ENCODE data around the gene HES3. TPM values are rescaled to one million over a fixed set of nuclear protein-coding genes. Genes with fewer than 3 reads are reported as not detected.

The HES3 gene
- total and polyA plus RNA-seq, 9 donors, result not detected

- no peaks in the 10 kb centered on the region for H3K9me3 ChIP-seq (replicated peaks; ENCODE audit: control insufficient read depth, low read depth, low read length)
- 61% methylated on average over 15 of the region's 19 CpGs for WGBS (ENCODE audit: insufficient coverage)
- peaks cover 46% of the 10 kb centered on the region for H3K4me1 ChIP-seq (ENCODE audit: control insufficient read depth, insufficient read depth, low read length)
- no peak for DNase-seq
- H3K27ac ChIP-seq (ENCODE audit: low read length), result peak overlapping the region; percentile 3
- H3K4me3 ChIP-seq (ENCODE audit: low read length), result peak overlapping the region; percentile 49
- peaks cover 33% of the 10 kb centered on the region for H3K27me3 ChIP-seq (ENCODE audit: control insufficient read depth, insufficient read depth, low read length)
- peaks cover 14% of the 10 kb centered on the region for H3K36me3 ChIP-seq (ENCODE audit: control insufficient read depth, insufficient read depth, low read length)
Observed at GRCh38 chr1:6207075-6207885, 36.7 kb upstream of the HES3 start.

- 68% methylated on average over 7 of the region's 10 CpGs for WGBS (ENCODE audit: insufficient coverage)
- H3K36me3 ChIP-seq (ENCODE audit: control insufficient read depth, insufficient read depth, low read length), result peaks cover 18% of the 10 kb centered on the region
- H3K27me3 ChIP-seq (ENCODE audit: control insufficient read depth, insufficient read depth, low read length), result peaks cover 33% of the 10 kb centered on the region
- no peak overlapping the region for H3K27ac ChIP-seq (ENCODE audit: low read length)
- DNase-seq, result no peak
- no peaks in the 10 kb centered on the region for H3K9me3 ChIP-seq (replicated peaks; ENCODE audit: control insufficient read depth, low read depth, low read length)
- H3K4me1 ChIP-seq (ENCODE audit: control insufficient read depth, insufficient read depth, low read length), result peaks cover 46% of the 10 kb centered on the region
- no peak overlapping the region for H3K4me3 ChIP-seq (ENCODE audit: low read length)
Observed at GRCh38 chr1:6207921-6208320, 36.1 kb upstream of the HES3 start.

GRCh38 chr1:6208723-6209660, 35.0 kb upstream of the HES3 start:
- Histone ChIP-seq H3K27me3 (ENCODE audit: control insufficient read depth, insufficient read depth, low read length) (peaks cover 33% of the 10 kb centered on the region), H3K4me3 (ENCODE audit: low read length) (peak overlapping the region; percentile 28), H3K27ac (ENCODE audit: low read length) (no peak overlapping the region), H3K9me3 (replicated peaks; ENCODE audit: control insufficient read depth, low read depth, low read length) (no peaks in the 10 kb centered on the region), H3K36me3 (ENCODE audit: control insufficient read depth, insufficient read depth, low read length) (peaks cover 26% of the 10 kb centered on the region), H3K4me1 (ENCODE audit: control insufficient read depth, insufficient read depth, low read length) (peaks cover 46% of the 10 kb centered on the region)
- peak; percentile 66 for DNase-seq
- 4% methylated on average over 93 of the region's 99 CpGs for WGBS (ENCODE audit: insufficient coverage)

GRCh38 chr1:6209661-6210580, 34.1 kb upstream of the HES3 start:
- H3K27ac ChIP-seq (ENCODE audit: low read length), result no peak overlapping the region
- H3K27me3 ChIP-seq (ENCODE audit: control insufficient read depth, insufficient read depth, low read length), result peaks cover 33% of the 10 kb centered on the region
- peaks cover 27% of the 10 kb centered on the region for H3K36me3 ChIP-seq (ENCODE audit: control insufficient read depth, insufficient read depth, low read length)
- no peaks in the 10 kb centered on the region for H3K9me3 ChIP-seq (replicated peaks; ENCODE audit: control insufficient read depth, low read depth, low read length)
- H3K4me1 ChIP-seq (ENCODE audit: control insufficient read depth, insufficient read depth, low read length), result peaks cover 42% of the 10 kb centered on the region
- H3K4me3 ChIP-seq (ENCODE audit: low read length), result no peak overlapping the region
- DNase-seq, result no peak
- WGBS (ENCODE audit: insufficient coverage), result 86% methylated on average over 11 of the region's 17 CpGs

- no peak overlapping the region for H3K4me3 ChIP-seq (ENCODE audit: low read length)
- no peak for DNase-seq
- peaks cover 26% of the 10 kb centered on the region for H3K27me3 ChIP-seq (ENCODE audit: control insufficient read depth, insufficient read depth, low read length)
- no peak overlapping the region for H3K27ac ChIP-seq (ENCODE audit: low read length)
- H3K4me1 ChIP-seq (ENCODE audit: control insufficient read depth, insufficient read depth, low read length), result peaks cover 34% of the 10 kb centered on the region
- H3K9me3 ChIP-seq (replicated peaks; ENCODE audit: control insufficient read depth, low read depth, low read length), result no peaks in the 10 kb centered on the region
- WGBS (ENCODE audit: insufficient coverage), result 90% methylated on average over 22 of the region's 29 CpGs
- H3K36me3 ChIP-seq (ENCODE audit: control insufficient read depth, insufficient read depth, low read length), result peaks cover 31% of the 10 kb centered on the region
Observed at GRCh38 chr1:6210591-6211355, 33.2 kb upstream of the HES3 start.

- H3K36me3 ChIP-seq (ENCODE audit: control insufficient read depth, insufficient read depth, low read length), result peaks cover 31% of the 10 kb centered on the region
- DNase-seq, result no peak
- H3K27me3 ChIP-seq (ENCODE audit: control insufficient read depth, insufficient read depth, low read length), result peaks cover 16% of the 10 kb centered on the region
- H3K4me1 ChIP-seq (ENCODE audit: control insufficient read depth, insufficient read depth, low read length), result peaks cover 26% of the 10 kb centered on the region
- no peaks in the 10 kb centered on the region for H3K9me3 ChIP-seq (replicated peaks; ENCODE audit: control insufficient read depth, low read depth, low read length)
- no peak overlapping the region for H3K27ac ChIP-seq (ENCODE audit: low read length)
- WGBS (ENCODE audit: insufficient coverage), result 64% methylated on average over 6 of the region's 16 CpGs
- H3K4me3 ChIP-seq (ENCODE audit: low read length), result no peak overlapping the region
Observed at GRCh38 chr1:6211731-6212130, 32.2 kb upstream of the HES3 start.

GRCh38 chr1:6212193-6212959, 31.6 kb upstream of the HES3 start:
- Histone ChIP-seq H3K27me3 (ENCODE audit: control insufficient read depth, insufficient read depth, low read length) (peaks cover 10% of the 10 kb centered on the region), H3K4me3 (ENCODE audit: low read length) (no peak overlapping the region), H3K9me3 (replicated peaks; ENCODE audit: control insufficient read depth, low read depth, low read length) (no peaks in the 10 kb centered on the region), H3K36me3 (ENCODE audit: control insufficient read depth, insufficient read depth, low read length) (peaks cover 36% of the 10 kb centered on the region), H3K27ac (ENCODE audit: low read length) (no peak overlapping the region), H3K4me1 (ENCODE audit: control insufficient read depth, insufficient read depth, low read length) (peaks cover 21% of the 10 kb centered on the region)
- no peak for DNase-seq
- 86% methylated on average over 6 of the region's 20 CpGs for WGBS (ENCODE audit: insufficient coverage)

- Histone ChIP-seq H3K27me3 (ENCODE audit: control insufficient read depth, insufficient read depth, low read length) (no peaks in the 10 kb centered on the region), H3K4me1 (ENCODE audit: control insufficient read depth, insufficient read depth, low read length) (peaks cover 29% of the 10 kb centered on the region), H3K4me3 (ENCODE audit: low read length) (no peak overlapping the region), H3K9me3 (replicated peaks; ENCODE audit: control insufficient read depth, low read depth, low read length) (no peaks in the 10 kb centered on the region), H3K36me3 (ENCODE audit: control insufficient read depth, insufficient read depth, low read length) (peaks cover 42% of the 10 kb centered on the region), H3K27ac (ENCODE audit: low read length) (no peak overlapping the region)
- no peak for DNase-seq
- 68% methylated on average over 15 of the region's 16 CpGs for WGBS (ENCODE audit: insufficient coverage)
Observed at GRCh38 chr1:6218375-6219164, 25.4 kb upstream of the HES3 start.

Measured in muscle of leg (tissue), 11 donors.